ENCODE results near the gene PTGIS.

- no peak for TF ChIP-seq CTCF (conservative IDR thresholded peaks at IDR 0.05)
- no peak for TF ChIP-seq ZFX (IDR thresholded peaks at IDR 0.05)
Measured at GRCh38 chr20:49572857-49573256, 4.9 kb upstream of the PTGIS start.

All from C4-2B (cell line).